HepG2 (cell line): ENCODE results near the gene TMEM239. TPM values are rescaled to one million over a fixed set of nuclear protein-coding genes. Genes with fewer than 3 reads are reported as not detected.

Experiments
- ATAC-seq: fragments of 200-7000 bp; cut with Tn5 transposase; 3 replicates; pipeline ENCODE4 v1.9.1; 2020; ENCODE audit warnings: mild to moderate bottlenecking, moderate library complexity
- Bru-seq: library from RNA; stranded (reverse); fragments of 400-500 nt; gene quantifications from one replicate; lab custom pipeline; 2021; lab: Mats Ljungman, UMichigan
- BruChase-seq, 2 experiments: library from RNA; stranded (reverse); fragments of 400-500 nt; gene quantifications; one replicate each; lab custom pipeline; 2021; lab: Mats Ljungman, UMichigan
- BruUV-seq: library from RNA; stranded (reverse); fragments of 400-500 nt; replicated peaks from 2 replicates; lab custom pipeline; 2021; lab: Mats Ljungman, UMichigan
- CTCF ChIA-PET: fragments of 300-600 bp; formaldehyde crosslinking; extraction: SDS; loops from one replicate; lab custom pipeline; 2021; ENCODE audit warnings: low total read pairs, inconsistent platforms, low intra/inter-chr PET ratio; lab: Yijun Ruan, JAX
- POLR2A ChIA-PET: fragments of 350-600 bp; sonication (Branson Sonifier 250); formaldehyde crosslinking; loops from one replicate; lab custom pipeline; 2020; ENCODE audit warnings: antibody characterized with exemption, inconsistent platforms; lab: Yijun Ruan, JAX
- DNase-seq: peaks from one replicate; pipeline ENCODE4 v3.0.0-alpha.2; 2015; ENCODE audit warnings: low spot score
- FAIRE-seq: peaks from 3 replicates; lab custom pipeline; 2011; peaks lifted over from hg19 to GRCh38; lab: Jason Lieb, UNC
- H2AFZ ChIP-seq: one replicate; pipeline ENCODE4 v1.6.1; 2011; ENCODE audit warnings: low read length, inconsistent platforms
- H3K27ac ChIP-seq: fragments of 300-600 bp; 3 replicates; pipeline ENCODE4 v1.8.0; 2011; ENCODE audit warnings: mixed run types, mild to moderate bottlenecking, mixed read lengths, low read length, inconsistent platforms; ENCODE audit not compliant: insufficient read depth; ENCODE audit errors: extremely low read length
- H3K27me3 ChIP-seq, 2 experiments: fragments of 200-600 bp in 1 of 2; 2 replicates in 1 of 2; 3 replicates in 1 of 2; pipeline versions ENCODE4 v1.6.0 to v1.8.0; 2011; ENCODE audit warnings: low read length in 2 of 2, mild to moderate bottlenecking in 2 of 2, moderate library complexity in 2 of 2, inconsistent platforms in 1 of 2; ENCODE audit not compliant: insufficient read depth in 2 of 2, control insufficient read depth in 1 of 2
- H3K36me3 ChIP-seq, 2 experiments: fragments of 200-600 bp in 1 of 2; replicated peaks in 1 of 2; 2 replicates in 1 of 2; 3 replicates in 1 of 2; pipeline versions ENCODE4 v1.5.1 to v1.8.0; 2011; ENCODE audit warnings: low read length in 2 of 2, inconsistent platforms in 1 of 2; ENCODE audit not compliant: insufficient read depth in 2 of 2, control insufficient read depth in 1 of 2
- H3K4me1 ChIP-seq: 2 replicates; pipeline ENCODE4 v1.5.1; 2012; ENCODE audit warnings: low read length, inconsistent platforms; ENCODE audit not compliant: insufficient read depth
- H3K4me2 ChIP-seq: 2 replicates; pipeline ENCODE4 v1.6.0; 2011; ENCODE audit warnings: low read depth, low read length, inconsistent platforms
- H3K4me3 ChIP-seq, 3 experiments: fragments of 200-600 bp in 1 of 3; sonication (generic), shearing (Covaris generic) in 1 of 3; replicated peaks in 1 of 3; 2 replicates each; pipeline ENCODE4 v1.5.1; 2011 to 2016; ENCODE audit warnings: low read length in 3 of 3, inconsistent platforms in 2 of 3, low read depth in 2 of 3, mild to moderate bottlenecking in 2 of 3, control low read depth in 1 of 3, mixed read lengths in 1 of 3; ENCODE audit not compliant: insufficient read depth in 1 of 3
- H3K79me2 ChIP-seq: one replicate; pipeline ENCODE4 v1.6.1; 2011; ENCODE audit warnings: low read length, inconsistent platforms; ENCODE audit not compliant: insufficient read depth
- H3K9ac ChIP-seq: 2 replicates; pipeline ENCODE4 v1.6.0; 2011; ENCODE audit warnings: mild to moderate bottlenecking, low read depth, low read length, inconsistent platforms; ENCODE audit not compliant: insufficient read depth
- H3K9me3 ChIP-seq: 2 replicates; pipeline ENCODE4 v1.5.1; 2012; ENCODE audit warnings: mild to moderate bottlenecking, low read length
- H4K20me1 ChIP-seq: 2 replicates; pipeline ENCODE4 v1.6.0; 2011; ENCODE audit warnings: inconsistent platforms, mild to moderate bottlenecking, low read length, moderate library complexity; ENCODE audit not compliant: insufficient read depth
- ARID5B ChIP-seq: IDR thresholded peaks from 2 replicates; pipeline ENCODE4 v1.4.0; 2020; ENCODE audit warnings: mild to moderate bottlenecking, missing genetic modification reagents
- ATF6 ChIP-seq: sonication (generic); formaldehyde crosslinking; conservative IDR thresholded peaks from 2 replicates; pipeline ENCODE4 v1.4.0; 2020; ENCODE audit warnings: missing genetic modification reagents
- CAMTA2 ChIP-seq: sonication (generic); formaldehyde crosslinking; IDR thresholded peaks from 2 replicates; pipeline ENCODE4 v1.4.0; 2020; ENCODE audit warnings: mild to moderate bottlenecking, missing genetic modification reagents, borderline replicate concordance
- NFYB ChIP-seq: sonication (generic); formaldehyde crosslinking; IDR thresholded peaks from 2 replicates; pipeline ENCODE4 v1.4.0; 2020; ENCODE audit warnings: missing genetic modification reagents
- NR3C1 ChIP-seq: sonication (generic); formaldehyde crosslinking; IDR thresholded peaks from 2 replicates; pipeline ENCODE4 v1.4.0; 2020; ENCODE audit warnings: missing genetic modification reagents
- PHB2 ChIP-seq: fragments of 450-650 bp; IDR thresholded peaks from 2 replicates; pipeline ENCODE4 v1.6.1; 2018; ENCODE audit not compliant: partially characterized antibody
- PRDM10 ChIP-seq: sonication (generic); formaldehyde crosslinking; IDR thresholded peaks from 2 replicates; pipeline ENCODE4 v1.4.0; 2020; ENCODE audit warnings: low read depth, missing genetic modification reagents
- ZNF10 ChIP-seq: sonication (generic); formaldehyde crosslinking; IDR thresholded peaks from 2 replicates; pipeline ENCODE4 v1.4.0; 2020; ENCODE audit warnings: mild to moderate bottlenecking, low read depth, missing genetic modification reagents, borderline replicate concordance
- ZNF737 ChIP-seq: sonication (generic); formaldehyde crosslinking; IDR thresholded peaks from 2 replicates; pipeline ENCODE4 v1.5.0; 2020; ENCODE audit warnings: missing genetic modification reagents, mild to moderate bottlenecking, borderline replicate concordance
- WGBS: methylation state at CpG from one replicate; pipeline ENCODE4 v1.1.6; 2017; ENCODE audit warnings: low lambda C conversion rate; 5-methylcytosine and 5-hydroxymethylcytosine counted together
- in situ Hi-C: cut with HindIII; loops from 2 replicates; pipeline ENCODE4 v1.10.0; 2017; ENCODE audit warnings: low pct_unique_long_range_greater_than_20kb; ENCODE audit not compliant: extremely low pct_ligation_motif_present
- intact Hi-C: fragments of 100-400 bp; cut with micrococcal nuclease; formaldehyde crosslinking; loops from one replicate; pipeline ENCODE4 v1.10.0; 2022; ENCODE audit not compliant: unreplicated experiment
- long read RNA-seq, 2 experiments: library from RNA in 1 of 2; library from polyadenylated mRNA in 1 of 2; stranded (forward) in 1 of 2; unstranded in 1 of 2; transcript quantifications; one replicate each; pipeline ENCODE4 v2.0.0, GENCODE V29; 2019 to 2022
- polyA minus RNA-seq, 3 experiments: library from RNA; depleted of rRNA, polyadenylated mRNA; stranded (reverse); fragments of >200 nt; gene quantifications; 2 replicates each; pipeline ENCODE4 v1.2.3, GENCODE V29; 2011; ENCODE audit warnings: low replicate concordance in 1 of 3
- polyA plus RNA-seq, 8 experiments: library from polyadenylated mRNA; depleted of rRNA in 3 of 8; stranded (reverse) in 7 of 8; unstranded in 1 of 8; fragments of >200 nt; fragmentation: Illumina TruSeq in 4 of 8; extraction: Trizol in 4 of 8; gene quantifications; 2 replicates each; pipeline versions ENCODE4 v1.2.1 to v1.2.3, GENCODE V29; 2011 to 2016; ENCODE audit warnings: low read depth in 4 of 8, missing spikeins in 1 of 8, mixed read lengths in 1 of 8; ENCODE audit not compliant: insufficient read depth in 1 of 8
- total RNA-seq, 5 experiments: library from RNA; depleted of rRNA; stranded (reverse); fragments of >200 nt; fragmentation: Illumina TruSeq; extraction: Trizol; gene quantifications; 2 replicates each; pipeline ENCODE4 v1.2.3, GENCODE V29; 2016; ENCODE audit warnings: low read depth in 1 of 5

The TMEM239 gene
- total RNA-seq (2016; rRNA removed; fragmentation: Illumina TruSeq; extraction: Trizol) (not detected in 2 replicates), polyA plus RNA-seq (2011; rRNA removed) (not detected in 2 replicates), polyA minus RNA-seq (2011; rRNA and poly(A)+ RNA removed; ENCODE audit: low replicate concordance) (not detected in 2 replicates), Bru-seq, nascent RNA (not detected), BruChase-seq, experiment 1, labeled RNA remaining after a 6-hour chase (not detected), BruChase-seq, experiment 2, labeled RNA remaining after a 2-hour chase (not detected)
- not detected in 2 replicates for total RNA-seq (2016; cell fraction: cytosol; rRNA removed; fragmentation: Illumina TruSeq; extraction: Trizol; ENCODE audit: low read depth)
- not detected in 2 replicates for total RNA-seq (2016; cell fraction: insoluble cytoplasmic fraction; rRNA removed; fragmentation: Illumina TruSeq; extraction: Trizol)
- total RNA-seq (2016; cell fraction: membrane; rRNA removed; fragmentation: Illumina TruSeq; extraction: Trizol), result not detected in 2 replicates
- total RNA-seq (2016; cell fraction: nucleus; rRNA removed; fragmentation: Illumina TruSeq; extraction: Trizol), result not detected in 2 replicates
- not detected in 2 replicates for polyA plus RNA-seq (2011; cell fraction: cytosol; rRNA removed)
- not detected in 2 replicates for polyA plus RNA-seq (2011; cell fraction: nucleus; rRNA removed)
- polyA plus RNA-seq (2012), result not detected in 2 replicates
- polyA plus RNA-seq (2016; cell fraction: cytosol; fragmentation: Illumina TruSeq; extraction: Trizol; ENCODE audit: low read depth), result not detected in 2 replicates
- polyA plus RNA-seq (2016; cell fraction: insoluble cytoplasmic fraction; fragmentation: Illumina TruSeq; extraction: Trizol; ENCODE audit: low read depth), result not detected in 2 replicates
- polyA plus RNA-seq (2016; cell fraction: membrane; fragmentation: Illumina TruSeq; extraction: Trizol; ENCODE audit: low read depth), result not detected in 2 replicates
- polyA plus RNA-seq (2016; cell fraction: nucleus; fragmentation: Illumina TruSeq; extraction: Trizol; ENCODE audit: insufficient read depth, low read depth), result not detected in 2 replicates
- not detected in 2 replicates for polyA minus RNA-seq (2011; cell fraction: cytosol; rRNA and poly(A)+ RNA removed)
- not detected in 2 replicates for polyA minus RNA-seq (2011; cell fraction: nucleus; rRNA and poly(A)+ RNA removed)
- long read RNA-seq, experiment 1, result 0 reads
- long read RNA-seq, experiment 2, result 0 reads

GRCh38 chr20:2816030-2816582, at the start of gene TMEM239:
Gene TMEM239, plus strand, starts transcription at chr20:2816364. Its CDS starts 191 bp downstream, at chr20:2816555.
- Histone ChIP-seq H3K4me2 (no peak within 1 kb of the TSS), H3K79me2 (no peaks in the 10 kb centered on the region), H3K9ac (no peak within 1 kb of the TSS), H3K4me3 (no peak within 1 kb of the TSS), H2AFZ (no peak within 1 kb of the TSS), H4K20me1 (no peaks in the 10 kb centered on the region), H3K27ac (no peak within 1 kb of the TSS), H3K27me3 (peaks cover 0 to 76% of the 10 kb centered on the region in 2 experiments), H3K36me3 (no peaks in the 10 kb centered on the region), H3K4me1 (peaks cover 13% of the 10 kb centered on the region; the same call in 1 of the 2 replicates), H3K9me3 (0 out of 2 replicates have a peak, but pooled peaks cover 5% of the 10 kb centered on the region)
- no peak for DNase-seq
- ChIA-PET POLR2A (no interaction called here), CTCF (interaction anchor here (1.7 kb wide), 1 partner anchor 36 kb away, joined by 11 read pairs; no protein-coding TSS in a partner anchor)
- FAIRE-seq, result no peak
- peak; percentile 3; the same call in 1 of the 3 replicates for ATAC-seq
- 8% methylated on average over 10 of the region's 10 CpGs for WGBS
- in situ Hi-C loops, result no loop called here
- intact Hi-C loops, result loop anchor here (1.0 kb wide), 1 partner anchor 36 kb away; no protein-coding TSS in a partner anchor
- no TSS peak for BruUV-seq
- TF ChIP-seq CAMTA2 (CRISPR knock-in tag), result no peak
- TF ChIP-seq ZNF10, result no peak
- no peak for TF ChIP-seq PHB2
- TF ChIP-seq ZNF737 (CRISPR knock-in tag), result no peak
- no peak for TF ChIP-seq PRDM10 (CRISPR knock-in tag)
- TF ChIP-seq ARID5B, result no peak
- TF ChIP-seq NR3C1 (CRISPR knock-in tag), result no peak
- TF ChIP-seq NFYB (CRISPR knock-in tag), result no peak
- TF ChIP-seq ATF6 (CRISPR knock-in tag), result no peak
